Amniotic epithelial cell (primary cell): ENCODE data around the gene CANX.
A peak's percentile ranks its signal among the peaks of the same experiment; 100 is the strongest.

ENCODE experiments used
- DNase-seq: peaks from one replicate; pipeline ENCODE4 v3.0.0-alpha.2; 2010; ENCODE audit warnings: low read depth

CANX gene

DNA sequence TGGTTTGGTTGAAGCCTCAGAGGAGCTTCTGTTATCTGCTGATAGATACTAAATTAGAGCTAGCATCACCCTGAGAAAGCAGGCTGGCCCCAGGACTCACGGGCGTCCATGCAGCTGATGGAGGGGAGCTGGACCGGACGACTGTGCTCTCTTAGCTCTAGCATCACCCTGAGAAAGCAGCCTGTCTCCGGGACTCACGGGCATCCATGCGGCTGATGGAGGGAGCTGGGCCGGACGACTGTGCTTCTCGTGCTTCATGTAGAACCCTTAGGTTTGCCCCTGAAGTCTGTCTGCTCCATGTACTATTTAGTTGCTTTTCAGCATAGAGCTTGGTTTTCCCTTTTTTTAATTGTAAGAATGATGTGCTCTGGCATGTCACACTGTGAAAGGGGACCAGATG, 78.7 kb downstream of the CANX start:
- no peak for DNase-seq

DNA sequence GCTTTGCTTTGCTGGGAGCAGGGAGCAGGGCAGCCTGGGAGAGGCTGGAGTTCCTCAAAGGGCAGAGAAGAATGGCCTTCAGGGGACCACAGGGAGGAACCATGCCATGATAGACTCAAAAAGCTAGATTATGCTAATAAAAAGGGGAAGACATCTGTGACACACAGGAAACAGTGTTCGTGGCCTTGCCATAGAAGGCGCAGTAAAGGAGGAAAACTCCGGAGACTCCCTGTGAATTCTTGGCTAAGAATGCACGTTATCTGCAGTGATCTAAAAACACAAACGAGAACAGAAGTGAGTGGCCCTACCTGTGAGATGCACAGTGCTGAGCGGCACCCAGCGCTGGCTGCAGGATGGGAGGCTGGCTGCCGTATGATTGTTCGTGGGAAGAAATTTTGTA, 79.1 kb downstream of the CANX start:
- DNase-seq, result no peak

DNA sequence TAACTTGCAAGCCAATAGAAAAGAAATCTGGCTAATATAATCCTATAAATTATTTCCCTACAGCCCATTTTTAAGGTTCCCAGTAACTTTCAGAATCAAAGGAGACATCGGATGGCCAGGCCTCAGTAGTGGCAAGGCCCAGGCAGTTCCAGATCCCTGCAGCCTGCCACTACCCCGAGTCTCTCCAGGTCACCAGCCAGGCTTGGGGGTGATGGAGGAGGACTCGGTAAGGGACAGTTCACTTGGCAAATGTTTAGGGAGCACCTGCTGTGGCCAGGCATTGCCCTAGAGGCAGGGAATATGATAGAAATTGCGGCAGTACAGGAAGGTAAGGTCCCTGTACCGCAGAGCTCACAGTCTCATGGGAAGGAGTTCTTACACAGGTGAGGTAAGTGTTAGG, 79.8 kb downstream of the CANX start:
- DNase-seq, result no peak

DNA sequence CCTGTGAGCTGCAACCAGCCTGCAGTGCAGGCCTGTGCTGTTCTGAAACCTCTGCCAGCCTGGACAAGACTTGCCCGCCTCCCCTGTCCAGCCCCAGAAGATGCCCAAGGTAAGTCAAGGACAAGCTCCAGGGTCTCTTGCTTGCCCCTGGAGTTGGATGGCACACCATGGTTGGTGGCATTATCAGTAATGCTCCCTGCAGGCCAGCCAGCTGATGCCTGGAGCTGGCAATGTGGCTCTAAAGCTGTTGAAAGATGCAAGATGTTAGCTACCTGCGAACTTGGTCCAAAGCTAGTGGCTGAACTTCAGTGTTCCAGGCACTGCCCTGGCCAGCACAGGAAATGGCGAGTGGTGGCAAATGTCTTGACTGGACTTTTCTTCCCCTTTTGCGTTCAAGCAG, 81.1 kb downstream of the CANX start:
- DNase-seq, result no peak

DNA sequence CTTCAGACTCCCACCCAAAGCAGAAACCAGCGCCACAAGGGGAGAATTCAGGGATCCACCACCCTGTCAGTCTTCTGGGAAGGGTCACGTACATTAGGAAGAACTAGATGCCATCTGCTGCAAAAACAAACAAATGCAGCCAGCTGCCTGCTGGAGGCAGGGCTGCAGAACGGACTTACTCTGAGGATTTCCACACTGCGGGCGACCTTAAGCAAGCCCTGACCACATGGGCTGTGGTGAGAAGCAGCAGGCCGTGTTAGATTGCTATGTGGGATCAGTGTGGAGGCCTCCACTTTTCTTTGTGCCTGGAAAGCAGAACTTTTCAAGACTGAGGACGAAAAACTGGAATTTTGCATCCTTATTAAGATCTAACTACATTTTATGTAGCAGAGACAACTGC, 81.6 kb downstream of the CANX start:
- peak; percentile 84 for DNase-seq
